Measurements from ENCODE around the gene LSM14A.
A peak's percentile ranks its signal among the peaks of the same experiment; 100 is the strongest.
"Not testable (repeated sequence)": the region's sequence is repeated elsewhere in the genome, so short reads cannot be mapped to it uniquely, and the experiment has no call there.

Gene LSM14A

DNA sequence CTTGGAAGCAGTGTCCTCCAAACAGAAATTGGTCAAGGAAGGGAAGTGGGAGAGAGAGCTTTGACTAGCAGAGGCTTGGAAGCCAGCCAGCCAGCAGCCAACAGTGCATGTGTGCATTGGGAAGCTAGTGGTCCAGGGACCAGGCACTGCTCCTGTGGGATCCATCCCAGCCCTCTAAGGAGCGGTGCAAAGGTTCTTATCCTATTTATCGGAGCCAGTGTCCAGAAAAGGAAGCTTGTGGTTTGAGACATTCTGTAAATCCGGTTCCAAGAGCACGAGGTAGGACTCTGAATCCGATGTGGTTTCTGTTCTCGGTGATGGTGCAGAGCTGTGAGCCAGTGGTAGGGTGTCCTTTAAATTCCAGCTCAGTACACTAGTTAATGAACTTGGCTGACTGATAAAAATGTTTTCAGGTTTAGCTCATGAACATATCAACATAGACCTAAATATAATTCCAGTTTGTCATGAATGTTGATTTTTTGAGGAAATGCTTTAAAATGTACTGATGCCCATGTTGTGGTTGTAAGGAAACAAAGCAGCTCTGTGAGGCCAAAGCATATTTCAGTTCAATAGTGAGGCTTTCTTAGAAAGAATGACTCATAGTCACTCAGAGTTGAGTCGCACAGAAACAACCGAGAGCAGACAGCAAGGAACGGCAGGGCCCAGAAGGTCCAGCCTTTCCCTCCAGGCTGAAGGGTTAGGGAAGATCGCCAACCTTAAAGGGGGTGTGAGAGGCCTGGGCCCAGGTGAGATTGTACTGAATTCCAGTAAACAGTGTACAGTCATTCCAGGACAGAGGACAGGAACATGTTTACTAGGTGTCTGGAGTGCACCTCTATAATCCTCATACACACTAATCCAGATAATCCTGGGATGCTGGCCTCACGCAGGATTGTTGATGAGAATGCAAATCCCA, 60.5 kb downstream of the LSM14A start:
- DNase-seq = no peak

DNA sequence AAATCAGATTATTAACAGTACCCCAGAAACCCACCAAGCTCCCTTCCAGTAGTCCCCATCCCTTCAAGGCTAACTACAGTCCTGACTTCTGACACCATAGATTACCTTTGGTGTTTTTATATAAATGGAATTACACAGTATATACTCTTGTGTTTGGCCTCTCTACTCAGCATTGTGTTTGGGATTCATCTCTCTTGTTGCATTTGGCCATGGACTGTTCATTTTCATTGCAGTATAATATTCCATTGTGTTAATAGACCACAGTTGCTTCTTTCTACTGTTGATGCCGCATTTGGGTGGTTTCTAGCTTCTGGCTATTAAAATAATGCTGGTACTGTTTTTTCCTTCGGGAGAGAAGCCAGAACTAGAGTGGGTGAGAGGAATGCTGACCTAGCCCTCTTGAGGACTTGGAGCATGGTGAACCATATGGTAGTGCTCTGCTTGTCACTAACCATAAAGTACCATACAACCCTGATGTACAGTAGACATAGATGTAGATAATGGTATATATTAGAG, 63.2 kb downstream of the LSM14A start:
- DNase-seq = no peak

DNA sequence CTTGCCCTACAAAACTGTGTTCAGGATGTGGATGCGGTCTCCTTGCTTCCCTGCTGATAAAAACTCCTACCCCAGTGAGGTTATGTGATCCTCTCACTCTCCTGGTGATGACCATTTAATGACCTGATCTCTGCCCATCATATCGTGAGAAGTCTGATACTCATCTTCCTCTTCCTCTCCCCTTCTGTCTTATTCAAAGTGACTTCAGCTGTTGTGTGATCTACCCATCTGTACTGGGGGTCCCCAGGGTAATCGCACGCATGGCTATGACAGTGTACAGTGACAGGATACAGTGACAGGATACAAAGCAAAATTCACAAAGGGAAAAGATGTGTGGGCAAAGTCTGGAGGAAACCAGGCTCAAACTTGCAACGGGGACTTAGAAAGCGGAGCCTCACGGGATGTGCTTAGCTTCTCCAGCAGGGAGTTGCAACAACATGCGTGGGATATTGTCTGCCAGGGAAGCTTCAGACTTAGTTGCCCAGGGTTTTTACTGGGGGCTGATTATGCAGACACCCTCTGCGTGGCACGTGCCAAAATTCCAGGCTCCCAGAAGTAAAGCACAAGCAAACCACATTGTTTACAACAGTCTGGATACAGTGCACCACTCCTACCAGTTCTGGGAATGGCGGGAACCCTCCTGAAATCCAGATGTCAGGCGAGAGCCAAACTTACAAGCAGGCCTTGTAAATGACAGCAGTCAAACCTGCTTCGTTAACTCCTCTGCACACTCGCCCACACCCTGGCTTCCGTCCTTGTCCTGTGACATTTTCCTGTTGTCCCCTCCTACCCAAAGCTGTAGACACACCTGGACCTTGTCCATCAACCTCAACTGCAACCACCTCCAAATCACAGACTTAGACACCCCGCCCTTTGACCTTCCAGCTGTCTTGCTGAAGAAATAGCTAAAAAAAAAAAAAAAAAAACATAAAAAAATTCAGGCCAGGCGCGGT, 64.0 kb downstream of the LSM14A start:
- DNase-seq = no peak

- no peak for DNase-seq
Measured at GRCh38 chr19:34237283-34237682, 65.0 kb downstream of the LSM14A start.

- DNase-seq = no peak
Measured at GRCh38 chr19:34237939-34238338, 65.6 kb downstream of the LSM14A start.

DNA sequence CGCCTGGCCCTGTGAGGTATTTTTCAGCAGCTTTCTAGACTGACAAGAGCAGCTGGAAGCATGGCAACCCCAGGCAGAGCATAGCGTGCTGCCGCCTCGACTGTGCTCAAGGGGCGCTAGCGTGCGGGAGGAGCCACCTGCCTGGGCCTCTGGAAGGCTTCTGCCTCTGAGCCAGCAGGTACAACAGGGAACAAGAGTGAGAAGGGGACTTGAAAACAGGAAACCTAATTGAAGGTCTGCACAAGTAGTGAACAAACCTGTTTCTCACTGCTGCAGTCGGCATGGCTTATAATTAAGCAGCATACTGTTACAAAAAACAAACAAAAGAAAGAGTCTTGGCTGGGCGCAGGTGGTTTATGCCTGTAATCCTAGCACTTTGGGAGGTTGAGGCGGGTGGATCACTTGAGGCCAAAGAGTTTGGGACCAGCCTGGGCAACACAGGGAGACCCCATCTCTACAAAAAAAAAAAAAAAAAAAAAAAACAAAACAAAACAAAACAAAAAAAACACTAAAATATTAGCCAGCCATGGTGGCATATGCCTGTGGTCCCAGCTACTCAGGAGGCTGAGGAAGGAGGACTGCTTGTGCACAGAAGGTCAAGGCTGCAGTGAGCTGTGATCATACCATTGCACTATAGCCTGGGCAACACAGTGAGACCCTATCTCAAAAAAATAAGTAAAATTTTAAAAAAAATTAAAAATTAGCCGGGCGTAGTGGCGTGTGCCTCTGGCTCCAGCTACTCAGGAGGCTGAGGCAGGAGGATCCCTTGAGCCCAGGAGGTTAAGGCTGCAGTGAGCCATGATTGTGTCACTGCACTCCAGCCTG, 69.4 kb downstream of the LSM14A start:
- DNase-seq = no peak

DNA sequence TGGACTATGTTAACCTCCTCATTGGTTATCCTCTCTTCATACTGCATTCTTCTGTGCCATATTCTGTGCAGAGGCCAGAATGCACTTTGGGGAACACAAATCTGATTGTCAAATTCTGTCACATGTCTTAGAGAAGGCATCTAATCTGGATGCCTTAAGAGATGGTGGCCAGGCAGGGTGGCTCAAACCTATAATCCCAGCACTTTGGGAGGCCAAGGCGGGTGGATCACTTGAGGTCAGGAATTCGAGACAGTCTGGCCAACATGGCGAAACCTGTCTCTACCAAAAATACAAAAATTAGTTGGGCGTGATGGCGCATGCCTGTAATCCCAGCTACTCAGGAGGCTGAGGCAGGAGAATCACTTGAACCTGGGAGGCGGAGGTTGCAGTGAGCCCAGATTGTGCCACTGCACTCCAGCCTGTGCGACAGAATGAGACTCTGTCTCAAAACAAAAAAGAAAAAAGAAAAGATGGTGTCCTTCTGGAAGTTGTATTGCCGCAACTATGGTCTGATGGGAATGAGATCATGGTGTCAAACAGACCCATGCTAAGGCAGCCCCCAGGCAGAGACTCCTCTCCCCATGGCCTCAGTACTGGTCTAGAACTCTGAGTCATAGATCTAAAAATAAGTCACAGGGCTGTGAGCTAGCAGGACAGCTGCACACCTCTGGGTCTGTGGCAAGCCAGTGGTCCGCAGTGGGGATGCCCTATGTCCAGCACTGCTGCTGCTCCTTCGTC, 71.0 kb downstream of the LSM14A start:
- not testable (repeated sequence) for DNase-seq

DNA sequence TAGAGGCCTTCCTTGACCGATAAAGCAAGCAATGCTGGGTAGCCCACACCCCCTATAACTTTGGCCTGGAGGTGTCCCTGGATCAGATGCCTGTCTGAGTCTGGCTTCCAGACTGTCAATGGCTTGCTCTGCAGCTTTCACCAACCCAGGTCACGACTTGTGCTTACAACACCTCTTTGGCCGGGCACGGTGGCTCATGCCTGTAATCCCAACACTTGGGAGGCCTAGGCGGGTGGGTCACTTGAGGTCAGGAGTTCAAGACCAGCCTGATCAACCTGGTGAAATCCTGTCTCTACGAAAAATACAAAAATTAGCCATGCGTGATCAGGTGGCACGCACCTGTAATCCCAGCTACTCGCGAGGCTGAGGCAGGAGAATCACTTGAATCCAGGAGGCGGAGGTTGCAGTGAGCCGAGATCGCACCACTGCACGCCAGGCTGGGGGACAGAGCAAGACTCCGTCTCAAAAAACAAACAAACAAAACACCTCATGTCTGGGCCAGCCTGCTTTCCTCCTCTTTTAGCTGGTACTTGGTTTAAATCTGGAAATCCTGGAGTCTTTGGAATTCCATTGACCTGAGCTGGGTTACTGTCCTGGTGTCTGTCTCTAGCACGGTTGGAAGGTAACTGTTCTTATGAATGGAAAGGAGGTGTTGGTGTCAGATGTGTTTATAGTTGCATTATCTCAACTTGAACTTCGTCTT, 71.7 kb downstream of the LSM14A start:
- DNase-seq = no peak

GRCh38 chr19:34244611-34245299, 72.5 kb downstream of the LSM14A start:
- no peak for DNase-seq

DNA sequence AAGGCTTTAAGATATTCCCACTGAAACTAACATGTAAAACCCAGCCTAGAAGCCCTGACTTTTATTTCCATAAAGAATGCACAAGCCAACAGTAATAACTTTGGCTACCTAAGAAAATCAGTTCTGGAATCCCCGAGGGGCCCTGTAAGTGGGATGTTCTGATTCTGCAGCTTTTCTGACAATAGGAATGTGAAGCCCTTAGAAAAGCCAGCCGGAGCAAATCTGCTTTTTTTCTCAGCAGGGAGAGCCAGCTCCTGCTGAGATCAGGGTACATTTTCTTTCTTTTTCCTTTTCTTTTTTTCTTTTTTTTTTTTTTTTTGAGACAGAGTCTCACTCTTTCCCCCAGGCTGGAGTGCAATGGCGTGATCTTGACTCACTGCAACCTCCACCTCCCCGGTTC, 74.0 kb downstream of the LSM14A start:
- no peak for DNase-seq

DNA sequence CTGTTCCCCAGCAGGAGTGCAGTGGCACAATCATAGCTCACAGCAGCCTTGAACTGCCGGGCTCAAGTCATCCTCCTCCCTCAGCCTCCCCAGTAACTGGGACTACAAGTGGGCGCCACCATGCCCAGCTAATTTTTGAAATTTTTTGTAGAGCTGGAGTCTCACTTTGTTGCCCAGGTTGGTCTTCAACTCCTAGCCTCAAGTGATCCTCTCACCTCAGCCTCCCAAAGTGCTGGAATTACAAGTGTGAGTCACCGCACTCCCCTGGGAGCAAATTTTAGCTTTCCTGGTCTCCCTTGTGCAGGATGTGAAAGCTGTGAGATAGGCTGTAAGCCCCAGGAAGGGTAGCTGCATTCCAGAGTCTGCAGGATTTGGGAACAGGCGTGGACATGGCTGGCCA, 76.6 kb downstream of the LSM14A start:
- DNase-seq = no peak

DNA sequence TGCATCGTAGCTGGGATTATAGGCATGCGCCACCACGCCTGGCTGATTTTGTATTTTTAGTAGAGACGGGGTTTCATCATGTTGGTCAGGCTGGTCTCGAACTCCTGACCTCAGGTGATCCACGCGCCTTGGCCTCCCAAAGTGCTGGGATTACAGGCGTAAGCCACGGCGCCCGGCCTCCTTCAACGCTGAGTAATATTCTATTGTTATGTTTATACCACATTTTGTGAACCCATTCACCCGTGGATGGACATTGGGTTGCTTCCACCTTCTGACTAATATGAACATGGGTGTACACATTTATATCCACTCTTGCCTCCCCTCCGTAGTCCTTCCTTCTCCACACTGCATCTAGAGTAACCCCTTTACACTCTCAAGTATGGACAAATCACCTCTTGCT, 80.9 kb downstream of the LSM14A start:
- DNase-seq = not testable (repeated sequence)

GRCh38 chr19:34253681-34254045, 81.4 kb downstream of the LSM14A start:
- not testable (repeated sequence) for DNase-seq

DNA sequence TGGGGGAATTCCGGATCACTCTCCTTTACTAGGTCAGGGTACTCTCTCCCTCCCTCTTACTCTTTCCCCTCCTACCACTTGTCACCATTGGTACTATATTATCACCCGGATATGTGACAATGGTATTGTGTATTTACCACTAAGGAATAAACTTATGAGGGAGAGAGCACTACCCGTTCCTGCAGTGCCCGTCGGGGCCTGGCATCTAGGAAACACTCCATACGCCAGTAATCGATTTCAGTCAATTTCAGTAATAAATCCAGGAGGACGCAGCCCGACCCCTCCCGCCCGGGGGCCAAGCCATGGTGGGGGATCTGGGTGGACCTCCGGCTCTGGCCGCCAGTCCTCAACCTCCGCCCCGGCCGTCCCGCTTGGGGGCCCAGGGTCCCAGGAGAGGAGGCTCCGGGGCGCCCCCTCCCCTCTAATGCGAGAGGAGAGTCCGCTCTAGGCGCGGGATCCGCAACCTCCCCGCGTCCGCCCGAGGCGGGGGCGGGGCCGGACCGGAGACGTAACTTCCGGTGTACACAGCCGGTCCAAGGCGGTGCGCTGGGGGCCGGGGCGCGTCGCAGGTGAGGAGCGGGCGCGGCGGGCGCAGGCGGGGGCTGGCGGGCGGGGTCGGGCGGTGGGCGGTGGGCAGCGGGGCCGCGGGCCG, 81.9 kb downstream of the LSM14A start, which contains the start of gene GARRE1:
GARRE1 (plus strand) TSS at position 509 of the 652 bp plus-strand sequence. CDS start 45,920 bp downstream, outside the sequence.
- peak; percentile 93 for DNase-seq

GRCh38 chr19:34254698-34255432, 82.6 kb downstream of the LSM14A start:
- peak; percentile 74 for DNase-seq

DNA sequence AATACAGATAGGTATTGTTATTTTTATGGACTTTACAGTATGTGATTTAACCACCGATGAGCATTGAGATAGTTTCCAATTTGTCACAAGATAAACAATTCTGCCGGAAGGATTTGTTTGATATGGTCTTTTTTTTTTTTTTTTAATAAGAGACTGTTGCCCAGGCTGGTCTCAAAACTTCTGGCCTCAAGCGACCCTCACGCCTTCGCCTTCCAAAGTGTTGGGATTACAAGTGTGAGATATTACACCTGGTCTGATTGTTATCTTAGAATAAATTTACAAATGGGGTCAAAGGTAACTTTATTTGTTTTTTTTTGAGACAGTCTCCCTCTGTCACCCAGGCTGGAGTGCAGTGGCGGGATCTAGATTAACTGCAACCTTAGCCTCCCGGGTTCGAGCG, 83.2 kb downstream of the LSM14A start:
- no peak for DNase-seq

- DNase-seq = no peak
Measured at GRCh38 chr19:34256835-34257558, 84.7 kb downstream of the LSM14A start.

- DNase-seq = no peak
Measured at GRCh38 chr19:34257559-34257924, 85.2 kb downstream of the LSM14A start.
